H1 (cell line): ENCODE results near the gene TNFRSF6B. TPM values are rescaled to one million over a fixed set of nuclear protein-coding genes. Genes with fewer than 3 reads are reported as not detected.

Experiments used
- E2F6 ChIP-seq: IDR thresholded peaks from 2 replicates; pipeline ENCODE4 v1.6.1; 2012; ENCODE audit warnings: inconsistent platforms
- polyA plus RNA-seq, 7 experiments: library from polyadenylated mRNA; depleted of rRNA in 3 of 7; stranded (reverse) in 5 of 7; unstranded in 2 of 7; fragments of >200 nt in 5 of 7; fragments of 200-250 nt in 2 of 7; gene quantifications; 1 replicate in 5 of 7; 2 replicates in 1 of 7; 4 replicates in 1 of 7; pipeline versions ENCODE4 v1.2.1 to v1.2.3, GENCODE V29; 2011 to 2013; ENCODE audit warnings: missing spikeins in 2 of 7, mixed read lengths in 2 of 7
- total RNA-seq: library from RNA; stranded (reverse); fragmentation: NEBNext Ultra II Directional; extraction: Animal tissue kit (Norgen Biotek cat#: 25700); gene quantifications from 2 replicates; pipeline ENCODE4 v1.2.1, GENCODE V29; 2021

Gene TNFRSF6B
- total and polyA plus RNA-seq, 2 of the 8 experiments (the other 6 are each of a cell fraction or from before 2014, with no cell fraction given), result 3.1 TPM; not detected in 1

GRCh38 chr20:63661959-63662812 is 34.3 kb upstream of the TNFRSF6B start (continued):
- TF ChIP-seq E2F6, result no peak
- TF ChIP-seq, all 59 proteins: peak for 0
